GM12864 (cell line): ENCODE results near the gene ITPRIP.

Source experiments
- DNase-seq: peaks from one replicate; pipeline ENCODE4 v3.0.0-alpha.2; 2011; ENCODE audit warnings: low read depth
- H3K4me3 ChIP-seq: 2 replicates; pipeline ENCODE4 v1.5.1; 2011; ENCODE audit warnings: mild to moderate bottlenecking, low read depth, low read length, control low read depth
- CTCF ChIP-seq: IDR thresholded peaks from 2 replicates; pipeline ENCODE4 v1.5.1; 2011; ENCODE audit warnings: low read depth, mild to moderate bottlenecking, moderate library complexity, low read length, control low read depth, inconsistent platforms; ENCODE audit errors: missing control alignments

Gene ITPRIP

GRCh38 chr10:104286939-104287338, 51.3 kb downstream of the ITPRIP start:
- no peak for DNase-seq
- H3K4me3 ChIP-seq = no peak overlapping the region
- TF ChIP-seq CTCF = no peak

GRCh38 chr10:104284846-104285245, 53.4 kb downstream of the ITPRIP start:
- no peak overlapping the region for H3K4me3 ChIP-seq
- DNase-seq = no peak
- TF ChIP-seq CTCF = no peak

- no peak for DNase-seq
- TF ChIP-seq CTCF = no peak
- no peak overlapping the region for H3K4me3 ChIP-seq
Observed at GRCh38 chr10:104281694-104282093, 56.6 kb downstream of the ITPRIP start.

- TF ChIP-seq CTCF = no peak
- H3K4me3 ChIP-seq = no peak overlapping the region
- DNase-seq = no peak
Observed at GRCh38 chr10:104279550-104280259, 58.6 kb downstream of the ITPRIP start.

GRCh38 chr10:104277785-104278184, 60.5 kb downstream of the ITPRIP start:
- no peak overlapping the region for H3K4me3 ChIP-seq
- DNase-seq = no peak
- TF ChIP-seq CTCF = no peak

GRCh38 chr10:104276192-104276591, 62.1 kb downstream of the ITPRIP start:
- H3K4me3 ChIP-seq = no peak overlapping the region
- no peak for TF ChIP-seq CTCF
- DNase-seq = no peak

- peak; percentile 95 for TF ChIP-seq CTCF
- no peak overlapping the region for H3K4me3 ChIP-seq
- DNase-seq = no peak
Observed at GRCh38 chr10:104274762-104275721, 63.2 kb downstream of the ITPRIP start.
